H54 (cell line): ENCODE measurements around the gene RAD54L2.

ENCODE experiments used
- DNase-seq: peaks from one replicate; pipeline ENCODE4 v3.0.0; 2011; ENCODE audit warnings: low spot score, mixed read lengths; ENCODE audit not compliant: insufficient read length
- FAIRE-seq: peaks from 3 replicates; lab custom pipeline; 2011; peaks lifted over from hg19 to GRCh38; lab: Jason Lieb, UNC
- POLR2A ChIP-seq: IDR thresholded peaks from 2 replicates; pipeline ENCODE4 v1.6.1; 2011; ENCODE audit warnings: low read depth, mild to moderate bottlenecking, low read length

Gene RAD54L2

GRCh38 chr3:51568036-51568435, 29.5 kb downstream of the RAD54L2 start:
- FAIRE-seq = no peak
- no peak for TF ChIP-seq POLR2A
- DNase-seq = no peak

DNA sequence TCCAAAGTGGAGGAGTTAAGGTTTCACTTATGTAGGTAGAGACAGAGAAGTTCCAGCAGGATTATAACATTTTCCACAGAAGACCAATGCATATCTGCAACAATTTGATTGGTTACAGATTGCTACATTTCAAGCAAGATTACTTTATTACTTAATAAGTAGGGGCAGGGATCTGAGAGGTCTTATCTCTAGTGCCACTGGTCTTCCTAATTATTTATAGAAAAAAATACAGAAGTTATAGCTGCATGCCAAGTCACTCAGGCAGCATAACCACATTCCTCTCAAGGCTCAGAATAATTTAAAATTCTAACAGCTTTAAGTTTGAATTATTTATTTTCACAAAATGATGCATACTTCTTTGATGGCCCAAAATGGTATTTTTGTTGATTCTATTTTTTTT, 30.5 kb downstream of the RAD54L2 start:
- DNase-seq = no peak

DNA sequence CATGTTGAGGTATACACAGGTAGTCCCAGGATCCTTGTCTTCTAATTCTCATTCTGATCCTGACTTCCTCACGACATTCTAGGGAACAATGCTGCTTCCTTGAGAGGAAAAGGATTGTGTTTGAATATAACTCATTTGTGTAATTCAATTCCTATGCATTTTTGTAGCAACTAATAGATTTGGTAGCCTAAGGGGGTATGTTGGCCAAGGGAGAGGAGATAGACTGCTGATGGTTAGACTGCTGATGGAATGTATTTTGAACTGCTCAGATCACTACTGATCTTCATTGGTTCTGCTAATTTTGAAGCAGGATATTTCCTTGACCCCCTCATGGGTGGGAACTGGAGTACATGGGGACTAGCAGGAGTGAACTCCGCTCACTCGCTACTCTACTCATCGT, 39.7 kb downstream of the RAD54L2 start:
- FAIRE-seq = no peak
- no peak for TF ChIP-seq POLR2A
- DNase-seq = no peak

More for the DNA sequence above, 30.5 kb downstream of the RAD54L2 start:
- no peak for TF ChIP-seq POLR2A
- no peak for FAIRE-seq

DNA sequence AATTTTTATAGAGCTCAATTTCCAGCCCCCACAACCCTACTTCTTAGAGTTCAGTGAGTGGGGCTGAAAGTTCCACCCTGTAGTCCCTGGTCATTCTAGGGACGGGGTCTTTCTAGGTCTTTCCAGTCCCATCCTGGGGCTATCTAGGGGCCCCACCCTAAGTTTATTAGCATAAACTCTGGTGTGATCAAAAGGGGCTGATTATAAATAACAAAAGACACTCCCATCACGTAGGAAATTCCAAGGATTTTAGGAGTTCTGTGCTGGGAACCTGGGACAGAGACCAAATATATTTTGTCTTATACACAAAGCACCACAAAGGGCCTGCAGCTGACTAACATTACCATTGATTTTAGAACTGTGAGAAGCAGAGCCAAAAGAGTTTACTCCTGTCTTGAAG, 41.9 kb downstream of the RAD54L2 start:
- no peak for TF ChIP-seq POLR2A
- DNase-seq (no peak), FAIRE-seq (no peak)

DNA sequence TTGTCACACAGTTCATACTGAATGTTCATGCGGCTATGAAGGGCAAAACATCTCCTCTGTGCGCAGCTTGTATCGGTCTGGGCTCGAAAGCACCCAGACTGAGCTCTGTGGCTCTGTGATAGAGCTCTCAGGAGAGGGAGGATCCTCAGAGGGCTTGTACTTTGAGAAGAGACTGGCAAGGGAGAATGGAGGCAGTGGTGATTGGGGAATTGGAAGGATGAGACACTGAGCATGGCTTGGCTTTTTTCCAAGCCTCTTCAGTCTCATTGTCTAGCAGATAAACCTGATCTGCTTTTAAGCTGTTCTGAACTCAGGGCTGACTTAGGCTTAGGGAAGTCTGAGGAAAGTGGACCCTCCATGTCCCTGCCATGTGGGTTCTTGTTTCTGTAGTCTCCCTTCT, 43.0 kb downstream of the RAD54L2 start:
- no peak for FAIRE-seq
- no peak for DNase-seq
- TF ChIP-seq POLR2A = no peak

DNA sequence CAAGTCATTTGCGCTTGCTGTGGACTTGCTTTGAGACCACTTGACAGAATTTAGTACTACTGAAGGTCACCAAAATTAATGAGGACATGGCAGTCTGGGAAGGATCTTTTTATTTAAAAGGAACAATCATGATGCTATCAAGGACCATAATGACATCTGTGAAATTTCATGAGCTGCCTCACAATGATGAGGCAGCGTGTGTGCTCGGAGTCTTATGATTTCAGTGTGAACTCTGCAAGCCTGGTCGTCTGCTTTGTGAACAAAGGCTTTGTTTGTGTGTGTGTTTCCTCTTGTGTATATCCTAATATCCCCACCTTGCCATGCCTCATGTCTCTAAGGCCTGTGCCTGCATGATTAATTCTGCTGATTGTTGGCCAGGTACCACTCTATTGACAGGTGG, 46.7 kb downstream of the RAD54L2 start:
- no peak for DNase-seq
- no peak for TF ChIP-seq POLR2A
- FAIRE-seq = no peak

- no peak for TF ChIP-seq POLR2A
- no peak for FAIRE-seq
- no peak for DNase-seq
Measured at GRCh38 chr3:51585871-51586270, 47.4 kb downstream of the RAD54L2 start.
